HepG2 (cell line): Measurements from ENCODE around the gene NT5C. TPM values are rescaled to one million over a fixed set of nuclear protein-coding genes. Genes with fewer than 3 reads are reported as not detected.
A peak's percentile ranks its signal among the peaks of the same experiment; 100 is the strongest.

Experiments used
- FOXJ3 ChIP-seq: sonication (generic); formaldehyde crosslinking; IDR thresholded peaks from 2 replicates; pipeline ENCODE4 v1.4.0; 2020; ENCODE audit warnings: missing genetic modification reagents, mild to moderate bottlenecking, borderline replicate concordance
- HBP1 ChIP-seq: IDR thresholded peaks from 2 replicates; pipeline ENCODE4 v1.6.1; 2016; ENCODE audit warnings: low read depth, control low read depth
- HCFC1 ChIP-seq: fragments of 150-350 bp; IDR thresholded peaks from 2 replicates; pipeline ENCODE4 v1.6.1; 2014; ENCODE audit warnings: low read depth, low read length
- MXI1 ChIP-seq: IDR thresholded peaks from 3 replicates; pipeline ENCODE4 v1.6.1; 2012; ENCODE audit warnings: low read depth, low read length, inconsistent platforms, borderline replicate concordance
- RNF219 ChIP-seq: sonication (generic); formaldehyde crosslinking; IDR thresholded peaks from 2 replicates; pipeline ENCODE4 v1.5.0; 2020; ENCODE audit warnings: mild to moderate bottlenecking, missing genetic modification reagents
- STAT6 ChIP-seq: sonication (generic); formaldehyde crosslinking; IDR thresholded peaks from 2 replicates; pipeline ENCODE4 v1.4.0; 2020; ENCODE audit warnings: missing genetic modification reagents, mild to moderate bottlenecking, borderline replicate concordance
- TSC22D2 ChIP-seq: sonication (generic); formaldehyde crosslinking; IDR thresholded peaks from 2 replicates; pipeline ENCODE4 v1.5.1; 2020; ENCODE audit warnings: missing genetic modification reagents, mild to moderate bottlenecking, borderline replicate concordance
- ZBTB33 ChIP-seq: sonication (generic); formaldehyde crosslinking; IDR thresholded peaks from 2 replicates; pipeline ENCODE4 v1.4.0; 2020; ENCODE audit warnings: missing genetic modification reagents
- ZBTB7B ChIP-seq: sonication (generic); formaldehyde crosslinking; IDR thresholded peaks from 2 replicates; pipeline ENCODE4 v1.4.0; 2020; ENCODE audit warnings: missing genetic modification reagents
- ZNF484 ChIP-seq: sonication (generic); formaldehyde crosslinking; IDR thresholded peaks from 2 replicates; pipeline ENCODE4 v1.5.1; 2020; ENCODE audit warnings: mild to moderate bottlenecking, low read depth, missing genetic modification reagents, borderline replicate concordance
- ZNF598 ChIP-seq: sonication (generic); formaldehyde crosslinking; IDR thresholded peaks from 2 replicates; pipeline ENCODE4 v1.5.1; 2020; ENCODE audit warnings: mild to moderate bottlenecking, missing genetic modification reagents, borderline replicate concordance
- ZNF770 ChIP-seq: sonication (generic); formaldehyde crosslinking; IDR thresholded peaks from 2 replicates; pipeline ENCODE4 v1.5.0; 2020; ENCODE audit warnings: mild to moderate bottlenecking, missing genetic modification reagents
- ZNF816 ChIP-seq: sonication (generic); formaldehyde crosslinking; IDR thresholded peaks from 2 replicates; pipeline ENCODE4 v1.8.0; 2022; ENCODE audit warnings: missing genetic modification reagents, mild to moderate bottlenecking, borderline replicate concordance
- polyA plus RNA-seq, 8 experiments: library from polyadenylated mRNA; depleted of rRNA in 3 of 8; stranded (reverse) in 7 of 8; unstranded in 1 of 8; fragments of >200 nt; fragmentation: Illumina TruSeq in 4 of 8; extraction: Trizol in 4 of 8; gene quantifications; 2 replicates each; pipeline versions ENCODE4 v1.2.1 to v1.2.3, GENCODE V29; 2011 to 2016; ENCODE audit warnings: low read depth in 4 of 8, missing spikeins in 1 of 8, mixed read lengths in 1 of 8; ENCODE audit not compliant: insufficient read depth in 1 of 8
- total RNA-seq, 5 experiments: library from RNA; depleted of rRNA; stranded (reverse); fragments of >200 nt; fragmentation: Illumina TruSeq; extraction: Trizol; gene quantifications; 2 replicates each; pipeline ENCODE4 v1.2.3, GENCODE V29; 2016; ENCODE audit warnings: low read depth in 1 of 5

Gene NT5C
- total and polyA plus RNA-seq, 2 of the 13 experiments (the other 11 are each of a cell fraction or from before 2014, with no cell fraction given): 42.8 to 48.6 TPM

GRCh38 chr17:75084039-75084660 is 47.4 kb downstream of the NT5C start (continued):
- TF ChIP-seq STAT6 (peak; percentile 89; the same call in 1 of the 2 replicates), ZNF598 (CRISPR knock-in tag) (peak; percentile 68; the same call in 1 of the 2 replicates), FOXJ3 (CRISPR knock-in tag) (peak; percentile 86; the same call in 1 of the 2 replicates), HCFC1 (no peak), HBP1 (peak; percentile 86; the same call in 1 of the 2 replicates), ZNF816 (no peak), ZNF484 (no peak), ZBTB33 (CRISPR knock-in tag) (0 out of 2 replicates have a peak, but pooled peaks have one; percentile 29), RNF219 (CRISPR knock-in tag) (no peak), ZNF770 (CRISPR knock-in tag) (no peak; the same call in 1 of the 2 replicates), TSC22D2 (CRISPR knock-in tag) (peak; percentile 63; the same call in 1 of the 2 replicates), MXI1 (no peak; the same call in 2 of the 3 replicates), ZBTB7B (CRISPR knock-in tag) (peak; percentile 74; the same call in 1 of the 2 replicates)
